SK-N-SH treated with all-trans-retinoic acid at 6 μM for 48 hours (cell line): ENCODE data around the gene MYOCD.

Experiments
- ATAC-seq: fragments of 200-7000 bp; cut with Tn5 transposase; 3 replicates; pipeline ENCODE4 v1.9.1; 2020; ENCODE audit warnings: mild to moderate bottlenecking, moderate library complexity
- ARNTL ChIP-seq: fragments of 450-650 bp; formaldehyde crosslinking; IDR thresholded peaks from 2 replicates; pipeline ENCODE4 v1.5.0; 2020; ENCODE audit warnings: low read depth, mild to moderate bottlenecking, moderate library complexity, borderline replicate concordance
- BACH2 ChIP-seq: fragments of 250-450 bp; sonication (Bioruptor Pico); IDR thresholded peaks from 2 replicates; pipeline ENCODE4 v1.9.0; 2021; ENCODE audit warnings: mild to moderate bottlenecking, borderline replicate concordance
- CREB5 ChIP-seq: fragments of 250-450 bp; sonication (Bioruptor Pico); IDR thresholded peaks from 2 replicates; pipeline ENCODE4 v1.5.1; 2020; ENCODE audit warnings: low read depth, mild to moderate bottlenecking, moderate library complexity
- CSDC2 ChIP-seq: fragments of 250-450 bp; sonication (Bioruptor Pico); IDR thresholded peaks from 2 replicates; pipeline ENCODE4 v1.5.0; 2020; ENCODE audit warnings: mild to moderate bottlenecking, moderate library complexity
- ESRRG ChIP-seq: fragments of 250-450 bp; sonication (Bioruptor Pico); IDR thresholded peaks from 2 replicates; pipeline ENCODE4 v1.6.1; 2021; ENCODE audit warnings: mild to moderate bottlenecking
- GLIS3 ChIP-seq: fragments of 250-450 bp; sonication (Bioruptor Pico); IDR thresholded peaks from 2 replicates; pipeline ENCODE4 v1.5.0; 2020; ENCODE audit warnings: mild to moderate bottlenecking, moderate library complexity
- ISL1 ChIP-seq: fragments of 250-450 bp; sonication (Bioruptor Pico); IDR thresholded peaks from 2 replicates; pipeline ENCODE4 v2.1.2; 2022; ENCODE audit warnings: mild to moderate bottlenecking, moderate library complexity
- OSR1 ChIP-seq: fragments of 250-450 bp; sonication (Bioruptor Pico); IDR thresholded peaks from 2 replicates; pipeline ENCODE4 v1.8.0; 2022; ENCODE audit warnings: moderate library complexity, mild to moderate bottlenecking, inconsistent platforms
- PATZ1 ChIP-seq: fragments of 250-450 bp; sonication (Bioruptor Pico); IDR thresholded peaks from 2 replicates; pipeline ENCODE4 v1.8.0; 2020; ENCODE audit warnings: mild to moderate bottlenecking, moderate library complexity, borderline replicate concordance
- POU6F1 ChIP-seq: fragments of 250-450 bp; sonication (Bioruptor Pico); IDR thresholded peaks from 2 replicates; pipeline ENCODE4 v1.8.0; 2021; ENCODE audit warnings: low read depth, mild to moderate bottlenecking, moderate library complexity, borderline replicate concordance
- PPARA ChIP-seq: fragments of 250-450 bp; sonication (Bioruptor Pico); IDR thresholded peaks from 2 replicates; pipeline ENCODE4 v1.5.0; 2020; ENCODE audit warnings: mild to moderate bottlenecking, borderline replicate concordance
- RARB ChIP-seq: fragments of 250-450 bp; sonication (Bioruptor Pico); IDR thresholded peaks from 2 replicates; pipeline ENCODE4 v1.8.0; 2021; ENCODE audit warnings: mild to moderate bottlenecking, moderate library complexity
- SNAI2 ChIP-seq: fragments of 250-450 bp; sonication (Bioruptor Pico); IDR thresholded peaks from 2 replicates; pipeline ENCODE4 v1.5.0; 2020; ENCODE audit warnings: mild to moderate bottlenecking, moderate library complexity
- TCF4 ChIP-seq: fragments of 250-450 bp; sonication (Bioruptor Pico); IDR thresholded peaks from 2 replicates; pipeline ENCODE4 v1.8.0; 2021; ENCODE audit warnings: mild to moderate bottlenecking, moderate library complexity, borderline replicate concordance
- TOX ChIP-seq: fragments of 250-450 bp; sonication (Bioruptor Pico); IDR thresholded peaks from 2 replicates; pipeline ENCODE4 v1.8.0; 2021; ENCODE audit warnings: mild to moderate bottlenecking, moderate library complexity, borderline replicate concordance
- ZC3H10 ChIP-seq: fragments of 250-450 bp; sonication (Bioruptor Pico); IDR thresholded peaks from 2 replicates; pipeline ENCODE4 v1.5.1; 2021; ENCODE audit warnings: mild to moderate bottlenecking, moderate library complexity
- ZFP3 ChIP-seq: fragments of 250-450 bp; sonication (Bioruptor Pico); IDR thresholded peaks from 2 replicates; pipeline ENCODE4 v1.5.0; 2020; ENCODE audit warnings: mild to moderate bottlenecking, moderate library complexity
- ZFP30 ChIP-seq: fragments of 450-650 bp; formaldehyde crosslinking; IDR thresholded peaks from 2 replicates; pipeline ENCODE4 v1.5.0; 2022; ENCODE audit warnings: mild to moderate bottlenecking, moderate library complexity
- ZNF565 ChIP-seq: fragments of 450-650 bp; formaldehyde crosslinking; conservative IDR thresholded peaks from 2 replicates; pipeline ENCODE4 v1.5.0; 2020; ENCODE audit warnings: low read depth, mild to moderate bottlenecking, moderate library complexity
- ZNF70 ChIP-seq: fragments of 450-650 bp; formaldehyde crosslinking; IDR thresholded peaks from 2 replicates; pipeline ENCODE4 v1.5.0; 2020; ENCODE audit warnings: mild to moderate bottlenecking, moderate library complexity
- TF ChIP-seq, protein P1 (sequence below): fragments of 250-450 bp; sonication (Bioruptor Pico); IDR thresholded peaks from 2 replicates; pipeline ENCODE4 v1.5.1; 2021; ENCODE audit warnings: mild to moderate bottlenecking, moderate library complexity
- TF ChIP-seq, protein P2 (sequence below): fragments of 250-450 bp; sonication (Bioruptor Pico); IDR thresholded peaks from 2 replicates; pipeline ENCODE4 v1.5.0; 2020; ENCODE audit warnings: mild to moderate bottlenecking, moderate library complexity

MYOCD gene

GRCh38 chr17:12627781-12628451, 37.8 kb upstream of the MYOCD start:
- no peak for ATAC-seq
- no peak for TF ChIP-seq TOX
- no peak for TF ChIP-seq SNAI2 (CRISPR knock-in tag)
- TF ChIP-seq CSDC2 (CRISPR knock-in tag), result no peak
- no peak for TF ChIP-seq ZFP3 (CRISPR knock-in tag)
- TF ChIP-seq ZC3H10 (CRISPR knock-in tag), result no peak
- TF ChIP-seq OSR1 (CRISPR knock-in tag), result no peak
- TF ChIP-seq ZFP30 (CRISPR knock-in tag), result no peak
- TF ChIP-seq ZNF565 (CRISPR knock-in tag), result no peak
- TF ChIP-seq ESRRG, result no peak
- TF ChIP-seq PATZ1 (CRISPR knock-in tag), result no peak
- TF ChIP-seq TCF4 (CRISPR knock-in tag), result no peak
- TF ChIP-seq BACH2 (CRISPR knock-in tag), result no peak
- no peak for TF ChIP-seq GLIS3 (CRISPR knock-in tag)
- TF ChIP-seq PPARA (CRISPR knock-in tag), result no peak
- TF ChIP-seq RARB (CRISPR knock-in tag), result no peak
- TF ChIP-seq POU6F1 (CRISPR knock-in tag), result no peak
- TF ChIP-seq ZNF70 (CRISPR knock-in tag), result no peak
- no peak for TF ChIP-seq CREB5 (CRISPR knock-in tag)
- TF ChIP-seq ARNTL, result no peak

- no peak for TF ChIP-seq PATZ1 (CRISPR knock-in tag)
- TF ChIP-seq SNAI2 (CRISPR knock-in tag), result no peak
- TF ChIP-seq ISL1 (CRISPR knock-in tag), result no peak
- no peak for TF ChIP-seq ZNF70 (CRISPR knock-in tag)
- no peak for ATAC-seq
Measured at GRCh38 chr17:12631076-12631475, 34.6 kb upstream of the MYOCD start.

DNA sequence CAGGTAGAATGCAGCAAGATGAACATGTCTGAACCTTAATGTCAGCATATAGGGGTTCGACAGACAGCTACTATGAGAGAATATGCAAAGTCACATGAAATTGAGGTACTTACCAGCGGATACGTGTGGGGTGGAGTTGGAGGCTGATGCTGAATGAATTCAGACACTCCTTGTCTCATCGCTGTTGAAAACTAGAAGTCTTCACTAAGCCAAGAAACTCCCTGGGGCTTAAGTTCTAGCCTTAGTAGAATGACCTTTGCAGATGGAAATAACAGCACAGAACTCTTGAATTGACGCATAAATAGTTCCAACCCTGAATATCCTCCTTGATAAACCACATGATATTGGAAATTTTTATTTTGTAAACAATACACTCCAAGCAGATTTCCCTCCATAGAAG, 32.9 kb upstream of the MYOCD start:
- no peak for ATAC-seq
- TF ChIP-seq ARNTL (no peak), RARB (CRISPR knock-in tag) (no peak), POU6F1 (CRISPR knock-in tag) (no peak), PPARA (CRISPR knock-in tag) (no peak), OSR1 (CRISPR knock-in tag) (no peak), ESRRG (no peak), TOX (no peak), PATZ1 (CRISPR knock-in tag) (no peak), ZNF565 (CRISPR knock-in tag) (no peak)
- TF ChIP-seq, protein P1, sequence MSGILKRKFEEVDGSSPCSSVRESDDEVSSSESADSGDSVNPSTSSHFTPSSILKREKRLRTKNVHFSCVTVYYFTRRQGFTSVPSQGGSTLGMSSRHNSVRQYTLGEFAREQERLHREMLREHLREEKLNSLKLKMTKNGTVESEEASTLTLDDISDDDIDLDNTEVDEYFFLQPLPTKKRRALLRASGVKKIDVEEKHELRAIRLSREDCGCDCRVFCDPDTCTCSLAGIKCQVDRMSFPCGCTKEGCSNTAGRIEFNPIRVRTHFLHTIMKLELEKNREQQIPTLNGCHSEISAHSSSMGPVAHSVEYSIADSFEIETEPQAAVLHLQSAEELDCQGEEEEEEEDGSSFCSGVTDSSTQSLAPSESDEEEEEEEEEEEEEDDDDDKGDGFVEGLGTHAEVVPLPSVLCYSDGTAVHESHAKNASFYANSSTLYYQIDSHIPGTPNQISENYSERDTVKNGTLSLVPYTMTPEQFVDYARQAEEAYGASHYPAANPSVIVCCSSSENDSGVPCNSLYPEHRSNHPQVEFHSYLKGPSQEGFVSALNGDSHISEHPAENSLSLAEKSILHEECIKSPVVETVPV (CRISPR knock-in tag), result no peak
- TF ChIP-seq, protein P2, sequence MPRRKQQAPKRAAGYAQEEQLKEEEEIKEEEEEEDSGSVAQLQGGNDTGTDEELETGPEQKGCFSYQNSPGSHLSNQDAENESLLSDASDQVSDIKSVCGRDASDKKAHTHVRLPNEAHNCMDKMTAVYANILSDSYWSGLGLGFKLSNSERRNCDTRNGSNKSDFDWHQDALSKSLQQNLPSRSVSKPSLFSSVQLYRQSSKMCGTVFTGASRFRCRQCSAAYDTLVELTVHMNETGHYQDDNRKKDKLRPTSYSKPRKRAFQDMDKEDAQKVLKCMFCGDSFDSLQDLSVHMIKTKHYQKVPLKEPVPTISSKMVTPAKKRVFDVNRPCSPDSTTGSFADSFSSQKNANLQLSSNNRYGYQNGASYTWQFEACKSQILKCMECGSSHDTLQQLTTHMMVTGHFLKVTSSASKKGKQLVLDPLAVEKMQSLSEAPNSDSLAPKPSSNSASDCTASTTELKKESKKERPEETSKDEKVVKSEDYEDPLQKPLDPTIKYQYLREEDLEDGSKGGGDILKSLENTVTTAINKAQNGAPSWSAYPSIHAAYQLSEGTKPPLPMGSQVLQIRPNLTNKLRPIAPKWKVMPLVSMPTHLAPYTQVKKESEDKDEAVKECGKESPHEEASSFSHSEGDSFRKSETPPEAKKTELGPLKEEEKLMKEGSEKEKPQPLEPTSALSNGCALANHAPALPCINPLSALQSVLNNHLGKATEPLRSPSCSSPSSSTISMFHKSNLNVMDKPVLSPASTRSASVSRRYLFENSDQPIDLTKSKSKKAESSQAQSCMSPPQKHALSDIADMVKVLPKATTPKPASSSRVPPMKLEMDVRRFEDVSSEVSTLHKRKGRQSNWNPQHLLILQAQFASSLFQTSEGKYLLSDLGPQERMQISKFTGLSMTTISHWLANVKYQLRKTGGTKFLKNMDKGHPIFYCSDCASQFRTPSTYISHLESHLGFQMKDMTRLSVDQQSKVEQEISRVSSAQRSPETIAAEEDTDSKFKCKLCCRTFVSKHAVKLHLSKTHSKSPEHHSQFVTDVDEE, result no peak
